Fibroblast of villous mesenchyme (primary cell): ENCODE results near the gene RO60. TPM values are rescaled to one million over a fixed set of nuclear protein-coding genes. Genes with fewer than 3 reads are reported as not detected.

Source experiments
- DNase-seq: peaks from one replicate; pipeline ENCODE4 v3.0.0-alpha.2; 2010; ENCODE audit warnings: low read depth
- H3K4me3 ChIP-seq: 2 replicates; pipeline ENCODE4 v1.5.1; 2011; ENCODE audit warnings: low read depth, mild to moderate bottlenecking, low read length
- small RNA-seq: library from RNA; depleted of rRNA; stranded (forward); fragments of <200 nt; gene quantifications from one replicate; pipeline ENCODE3, GENCODE V24; 2012
- total RNA-seq: library from RNA; depleted of rRNA; stranded (reverse); fragments of >200 nt; gene quantifications from 2 replicates; pipeline ENCODE4 v1.2.3, GENCODE V29; 2012
- TF ChIP-seq, protein P1 (sequence below): IDR thresholded peaks from 2 replicates; pipeline ENCODE4 v1.5.1; 2012; ENCODE audit warnings: low read depth, mild to moderate bottlenecking, low read length; ENCODE audit not compliant: insufficient read depth

Gene RO60
- total RNA-seq, 1 donor: 226 TPM

DNA sequence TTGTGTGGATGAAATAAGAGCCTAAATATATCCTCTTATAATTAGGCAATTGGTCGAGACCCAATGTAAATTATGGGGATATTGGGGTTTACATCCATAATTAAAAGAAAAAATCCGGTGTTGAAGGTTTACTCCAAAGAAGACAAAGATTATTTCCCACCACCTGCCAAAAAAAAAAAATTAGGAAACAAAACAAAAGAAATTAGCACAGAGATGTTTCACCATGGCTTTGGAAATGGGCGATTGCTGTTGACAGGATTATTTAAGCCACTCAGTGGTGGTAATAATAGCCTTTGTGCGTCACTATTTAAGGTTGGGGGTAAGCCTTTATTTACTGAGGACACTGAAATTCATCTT lies 46.4 kb downstream of the RO60 start:
- DNase-seq: no peak
- TF ChIP-seq, protein P1, sequence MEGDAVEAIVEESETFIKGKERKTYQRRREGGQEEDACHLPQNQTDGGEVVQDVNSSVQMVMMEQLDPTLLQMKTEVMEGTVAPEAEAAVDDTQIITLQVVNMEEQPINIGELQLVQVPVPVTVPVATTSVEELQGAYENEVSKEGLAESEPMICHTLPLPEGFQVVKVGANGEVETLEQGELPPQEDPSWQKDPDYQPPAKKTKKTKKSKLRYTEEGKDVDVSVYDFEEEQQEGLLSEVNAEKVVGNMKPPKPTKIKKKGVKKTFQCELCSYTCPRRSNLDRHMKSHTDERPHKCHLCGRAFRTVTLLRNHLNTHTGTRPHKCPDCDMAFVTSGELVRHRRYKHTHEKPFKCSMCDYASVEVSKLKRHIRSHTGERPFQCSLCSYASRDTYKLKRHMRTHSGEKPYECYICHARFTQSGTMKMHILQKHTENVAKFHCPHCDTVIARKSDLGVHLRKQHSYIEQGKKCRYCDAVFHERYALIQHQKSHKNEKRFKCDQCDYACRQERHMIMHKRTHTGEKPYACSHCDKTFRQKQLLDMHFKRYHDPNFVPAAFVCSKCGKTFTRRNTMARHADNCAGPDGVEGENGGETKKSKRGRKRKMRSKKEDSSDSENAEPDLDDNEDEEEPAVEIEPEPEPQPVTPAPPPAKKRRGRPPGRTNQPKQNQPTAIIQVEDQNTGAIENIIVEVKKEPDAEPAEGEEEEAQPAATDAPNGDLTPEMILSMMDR: no peak
- peak overlapping the region; percentile 88 for H3K4me3 ChIP-seq

DNA sequence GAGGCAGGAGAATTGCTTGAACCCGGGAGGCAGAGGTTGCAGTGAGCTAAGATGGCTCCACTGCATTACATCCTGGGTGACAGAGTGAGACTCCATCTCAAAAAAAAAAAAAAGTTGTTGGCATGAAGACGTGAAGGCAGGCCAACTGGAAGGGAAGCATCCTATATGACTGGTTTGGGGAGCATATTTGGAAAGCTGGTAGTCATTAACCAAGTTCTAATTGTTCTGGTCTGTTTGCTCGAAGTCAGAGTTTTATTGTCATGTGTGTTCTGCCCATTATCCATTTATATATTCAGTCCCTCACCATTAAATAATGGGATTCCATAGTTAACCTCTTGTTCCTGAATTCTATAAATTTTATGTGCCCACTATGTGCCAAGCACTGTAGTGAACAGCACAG lies 49.1 kb downstream of the RO60 start:
- no peak for DNase-seq
- TF ChIP-seq, protein P1: no peak
- no peak overlapping the region for H3K4me3 ChIP-seq

Small RNA genes within 50 kb of the gene (small RNA-seq; reads per million reads assigned to genes)
- gene SCARNA18B: 3.2 reads per million, percentile 70 among the genes with 10 or more reads in this experiment

Other genes with a start within 250 kb of the RO60 start
- gene UCHL5, start 252 bp upstream of the RO60 start, total RNA-seq: 24.2 and 25.5 TPM in 2 replicates
- 5.8 and 7.8 TPM in 2 replicates for gene GLRX2, start 45.8 kb downstream of the RO60 start, total RNA-seq
- 24.5 and 40.2 TPM in 2 replicates for gene CDC73, start 62.4 kb downstream of the RO60 start, total RNA-seq
- gene B3GALT2, start 127.0 kb downstream of the RO60 start, total RNA-seq: 12.9 and 32.8 TPM in 2 replicates